Activated T-helper 1 cell treated with Interleukin-2 at 50 U/mL for 16 hours (primary cell): ENCODE data around the gene NBAS.
"Not testable (repeated sequence)": the region's sequence is repeated elsewhere in the genome, so short reads cannot be mapped to it uniquely, and the experiment has no call there.

Source experiments
- DNase-seq: peaks from one replicate; pipeline ENCODE4 v3.0.0-alpha.2; 2020; ENCODE audit warnings: low read depth

The NBAS gene

DNA sequence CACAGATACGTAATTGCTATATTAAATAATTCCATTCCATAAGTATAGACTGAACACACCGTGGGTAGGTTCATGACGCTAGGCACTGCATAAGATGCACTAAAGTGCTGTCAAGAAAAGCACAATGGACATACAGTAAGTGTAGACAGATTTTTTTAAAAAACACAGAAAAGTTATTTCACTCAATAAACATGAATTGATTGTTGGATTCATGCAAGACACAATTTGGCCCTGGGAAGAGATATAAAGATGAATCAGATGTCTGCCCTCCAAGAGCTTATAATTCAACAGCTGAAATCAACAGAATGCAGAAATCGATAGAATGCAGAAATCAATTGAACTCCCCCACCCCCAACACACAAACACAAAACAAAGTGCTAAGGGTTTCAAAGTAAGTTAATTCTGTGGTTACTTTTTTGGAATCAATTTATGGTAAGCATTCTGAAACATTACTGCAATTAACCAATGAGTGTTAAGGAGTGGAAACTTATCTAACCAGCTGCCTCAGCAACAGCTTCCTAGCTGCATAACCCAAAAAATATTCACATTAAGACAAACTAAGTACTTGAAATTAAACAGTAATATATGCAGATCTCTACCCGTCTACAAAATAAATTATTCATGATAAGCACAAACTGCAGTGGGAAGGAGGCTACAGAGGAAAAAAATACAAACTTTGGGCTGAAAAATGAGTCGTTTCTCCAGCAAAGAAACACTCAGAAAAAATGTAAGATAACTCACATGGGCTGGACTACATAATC, 1.6 kb downstream of the NBAS start:
- no peak for DNase-seq

DNA sequence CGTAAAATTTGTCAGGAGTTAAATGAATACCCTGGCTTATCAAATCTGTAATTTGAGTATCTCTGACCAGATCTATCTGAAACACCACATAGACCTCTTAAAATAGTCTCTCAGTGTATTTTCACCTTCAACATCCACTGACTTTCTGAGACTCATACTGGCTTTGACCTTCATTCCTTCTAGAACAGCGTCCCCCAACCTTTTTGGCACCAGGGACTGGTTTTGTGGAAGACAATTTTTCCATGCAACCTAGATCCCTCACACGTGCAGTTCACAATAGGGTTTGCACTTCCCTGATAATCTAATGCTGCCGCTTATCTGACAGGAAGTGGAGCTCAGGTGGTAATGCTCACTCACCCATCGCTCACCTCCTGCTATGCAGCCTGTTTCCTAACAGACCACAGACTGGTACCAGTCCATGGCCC, 3.2 kb downstream of the NBAS start:
- DNase-seq = no peak

DNA sequence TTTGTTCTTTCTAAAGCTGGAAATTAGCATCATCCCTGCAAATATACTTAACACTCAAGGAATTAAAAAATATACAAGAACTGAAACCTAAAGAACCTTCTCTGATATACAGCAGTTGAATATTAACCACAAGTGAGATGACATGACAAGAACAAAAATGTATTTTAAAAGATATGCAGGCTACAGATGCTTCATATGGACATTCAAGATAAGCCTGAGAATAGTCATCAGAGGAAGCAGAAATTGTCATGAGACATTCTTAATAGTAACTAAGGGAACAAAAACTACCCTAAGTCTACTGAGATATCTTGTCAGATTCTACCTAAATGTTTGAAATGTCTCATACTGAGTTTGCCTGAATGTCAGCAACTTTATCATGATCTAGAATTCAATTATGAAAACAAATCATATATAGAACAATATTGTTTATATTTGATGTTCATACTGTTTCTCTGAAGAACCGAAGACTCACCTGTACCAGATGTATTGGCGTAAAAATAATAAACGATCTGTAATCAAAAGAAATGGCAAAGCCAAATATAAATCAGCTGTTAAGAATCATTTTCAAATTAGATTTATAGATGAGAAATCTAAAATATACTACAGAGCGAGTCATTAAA, 4.7 kb downstream of the NBAS start:
- no peak for DNase-seq

- no peak for DNase-seq
Observed at GRCh38 chr2:15555760-15556193, 5.4 kb downstream of the NBAS start.

DNA sequence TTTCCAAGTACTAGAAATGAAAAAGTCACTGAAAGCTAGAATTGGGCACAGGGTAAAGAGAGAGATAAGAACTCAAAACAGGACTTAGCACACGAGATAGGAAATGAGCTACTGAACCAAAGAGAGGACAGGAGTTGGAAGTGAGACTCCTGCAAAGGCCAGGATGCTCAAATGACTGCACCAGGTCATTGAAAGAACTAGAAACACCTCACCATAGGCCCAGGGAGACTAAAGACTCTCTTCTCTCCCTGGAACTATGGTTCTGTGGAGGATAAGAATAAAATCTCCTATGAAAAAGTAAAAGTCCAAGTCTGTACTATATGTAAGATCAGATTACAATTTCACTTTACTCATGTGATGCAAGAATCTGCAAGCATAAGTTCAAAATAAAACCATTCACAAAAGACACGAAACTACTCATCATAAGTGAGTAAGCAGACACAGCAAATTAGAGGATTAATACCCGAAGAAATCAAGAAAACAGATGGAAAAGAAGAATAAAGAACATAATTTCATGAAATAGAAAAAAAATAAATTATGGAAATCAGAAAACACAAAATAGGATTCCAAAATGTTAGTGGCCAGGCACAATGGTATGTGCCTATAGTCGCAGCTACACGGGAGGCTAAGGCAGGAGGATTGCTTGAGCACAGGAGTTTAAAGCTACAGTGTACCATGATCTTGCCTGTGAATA, 6.5 kb downstream of the NBAS start:
- DNase-seq = no peak

GRCh38 chr2:15553951-15554350, 7.2 kb downstream of the NBAS start:
- no peak for DNase-seq

DNA sequence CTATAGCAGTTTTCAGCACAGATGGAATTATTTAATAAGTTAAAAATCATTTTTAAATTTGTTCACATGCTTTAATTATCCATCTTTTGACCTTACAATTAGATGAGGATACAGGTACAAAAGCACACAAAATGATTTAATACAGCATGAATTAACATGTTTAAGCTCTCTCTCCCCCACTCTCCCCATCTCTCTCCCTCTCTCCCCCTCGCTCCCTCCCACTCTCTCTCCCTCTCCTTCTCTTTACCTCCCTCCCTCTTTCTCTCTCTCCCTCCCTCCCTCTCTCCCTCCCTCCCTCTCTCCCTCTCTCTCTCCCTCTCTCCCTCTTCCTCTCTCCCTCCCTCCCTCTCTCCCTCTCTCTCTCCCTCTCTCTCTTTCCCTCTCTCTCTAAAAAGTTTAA, 7.6 kb downstream of the NBAS start:
- no peak for DNase-seq

DNA sequence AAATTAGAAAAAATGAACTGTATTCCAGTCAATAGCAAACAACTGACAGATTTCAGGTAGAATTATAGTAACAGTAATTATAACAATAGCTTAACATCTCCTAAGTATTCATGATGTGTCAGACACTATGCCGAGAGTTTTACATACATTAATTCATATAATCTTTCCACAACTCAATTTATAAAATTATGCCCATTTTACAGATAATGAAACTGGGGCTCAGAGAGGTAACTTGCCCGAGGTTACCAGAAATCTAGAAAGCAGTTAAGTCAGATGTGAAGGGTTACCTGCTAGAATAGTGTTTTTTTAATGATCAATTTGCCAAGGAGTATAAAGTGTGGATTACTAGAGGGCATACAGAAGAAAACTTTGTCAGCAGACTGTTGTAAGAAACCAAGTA, 12.2 kb downstream of the NBAS start:
- DNase-seq = no peak

- DNase-seq = no peak
Observed at GRCh38 chr2:15547115-15547876, 13.8 kb downstream of the NBAS start.

GRCh38 chr2:15546297-15547098, 14.6 kb downstream of the NBAS start:
- no peak for DNase-seq

- DNase-seq = no peak
Observed at GRCh38 chr2:15544227-15544626, 16.9 kb downstream of the NBAS start.

DNA sequence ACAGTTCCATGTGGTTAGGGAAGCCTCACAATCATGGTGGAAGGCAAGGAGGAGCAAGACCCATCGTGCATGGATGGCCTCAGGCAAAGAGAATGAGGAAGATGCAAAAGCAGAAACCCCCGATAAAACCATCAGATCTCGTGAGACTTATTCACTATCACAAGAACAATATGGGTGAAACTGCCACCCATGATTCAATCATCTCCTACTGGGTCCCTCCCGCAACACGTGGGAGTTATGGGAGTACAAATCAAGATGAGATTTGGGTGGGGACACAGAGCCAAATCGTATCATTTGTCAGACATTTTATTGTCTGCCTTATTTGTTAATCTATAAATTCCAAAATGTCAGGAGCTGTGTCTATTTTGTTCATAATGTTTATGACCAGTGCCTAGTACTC, 17.6 kb downstream of the NBAS start:
- no peak for DNase-seq

DNA sequence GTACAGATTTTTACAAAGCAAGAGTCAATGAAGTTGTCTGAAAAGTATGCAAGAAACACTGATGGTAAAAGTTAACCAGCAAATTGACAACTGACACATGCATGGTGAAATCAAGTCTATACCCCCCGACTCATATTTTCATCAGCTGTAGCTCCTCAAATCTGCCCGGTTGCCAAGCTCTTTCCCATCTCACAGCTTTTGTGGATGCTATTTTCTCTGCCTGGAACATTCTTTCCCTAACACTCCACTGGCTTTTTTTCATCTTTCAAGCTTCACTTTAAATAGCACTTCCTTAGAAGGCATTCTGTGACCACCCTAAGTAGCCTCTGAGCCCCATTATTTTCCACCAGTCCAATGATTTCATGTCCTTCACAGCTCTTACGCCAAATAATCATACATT, 18.1 kb downstream of the NBAS start:
- no peak for DNase-seq

DNA sequence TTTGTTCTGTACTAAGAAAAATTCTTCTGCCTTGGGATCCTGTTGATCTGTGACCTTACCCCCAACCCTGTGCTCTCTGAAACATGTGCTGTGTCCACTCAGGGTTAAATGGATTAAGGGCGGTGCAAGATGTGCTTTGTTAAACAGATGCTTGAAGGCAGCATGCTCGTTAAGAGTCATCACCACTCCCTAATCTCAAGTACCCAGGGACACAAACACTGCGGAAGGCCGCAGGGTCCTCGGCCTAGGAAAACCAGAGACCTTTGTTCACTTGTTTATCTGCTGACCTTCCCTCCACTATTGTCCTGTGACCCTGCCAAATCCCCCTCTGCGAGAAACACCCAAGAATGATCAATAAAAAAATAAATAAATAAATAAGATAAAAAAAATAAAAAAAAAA, 18.9 kb downstream of the NBAS start:
- DNase-seq = not testable (repeated sequence)

DNA sequence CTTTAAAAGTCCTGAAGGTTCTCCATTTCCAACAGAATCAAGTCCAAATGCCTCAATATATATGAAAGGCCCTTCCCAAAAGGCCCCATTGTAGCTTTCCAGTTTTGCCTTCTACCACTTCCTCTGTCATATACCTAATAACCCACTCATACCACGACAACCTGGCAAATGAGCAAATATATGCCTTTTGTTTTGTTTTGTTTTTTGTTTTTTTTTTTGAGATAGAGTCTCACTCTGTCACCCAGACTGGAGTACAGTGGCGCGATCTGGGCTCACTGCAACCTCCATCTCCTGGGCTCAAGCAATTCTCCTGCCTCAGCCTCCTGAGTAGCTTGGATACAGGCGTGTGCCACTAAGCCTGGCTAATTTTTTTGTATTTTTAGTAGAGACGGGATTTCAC, 20.6 kb downstream of the NBAS start:
- not testable (repeated sequence) for DNase-seq

- no peak for DNase-seq
Observed at GRCh38 chr2:15539999-15540398, 21.1 kb downstream of the NBAS start.

- no peak for DNase-seq
Observed at GRCh38 chr2:15538792-15539191, 22.3 kb downstream of the NBAS start.

GRCh38 chr2:15533860-15534480, 27.2 kb downstream of the NBAS start:
- DNase-seq = no peak

- no peak for DNase-seq
Observed at GRCh38 chr2:15532996-15533395, 28.1 kb downstream of the NBAS start.

GRCh38 chr2:15531095-15531854, 29.9 kb downstream of the NBAS start:
- DNase-seq = no peak
